Fibroblast of the conjunctiva (primary cell): Measurements from ENCODE around the gene HKDC1.
A peak's percentile ranks its signal among the peaks of the same experiment; 100 is the strongest.
"Not testable (repeated sequence)": the region's sequence is repeated elsewhere in the genome, so short reads cannot be mapped to it uniquely, and the experiment has no call there.

ENCODE experiments used
- DNase-seq: peaks from one replicate; pipeline ENCODE4 v3.0.0-alpha.2; 2010; ENCODE audit warnings: low read depth

The HKDC1 gene

DNA sequence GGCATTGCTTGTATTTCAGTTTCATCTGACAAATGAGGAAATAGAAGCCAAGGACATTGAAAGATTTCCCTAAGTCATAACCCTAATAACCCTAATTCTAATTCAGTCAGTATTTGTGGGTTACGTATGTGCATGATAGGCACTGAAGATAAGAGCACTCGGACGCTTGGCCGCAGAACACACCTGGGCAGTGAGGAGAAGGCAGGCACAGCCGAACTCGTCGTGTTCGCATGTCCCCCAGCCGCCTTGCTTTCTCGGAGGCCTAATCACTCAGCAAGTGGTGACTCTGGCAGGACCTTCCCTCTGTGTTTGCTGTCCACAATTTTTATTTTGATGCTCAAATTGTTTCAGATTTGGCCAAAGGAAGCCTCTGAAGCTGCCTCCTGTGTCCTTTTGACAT lies 23.7 kb downstream of the HKDC1 start:
- DNase-seq = no peak

DNA sequence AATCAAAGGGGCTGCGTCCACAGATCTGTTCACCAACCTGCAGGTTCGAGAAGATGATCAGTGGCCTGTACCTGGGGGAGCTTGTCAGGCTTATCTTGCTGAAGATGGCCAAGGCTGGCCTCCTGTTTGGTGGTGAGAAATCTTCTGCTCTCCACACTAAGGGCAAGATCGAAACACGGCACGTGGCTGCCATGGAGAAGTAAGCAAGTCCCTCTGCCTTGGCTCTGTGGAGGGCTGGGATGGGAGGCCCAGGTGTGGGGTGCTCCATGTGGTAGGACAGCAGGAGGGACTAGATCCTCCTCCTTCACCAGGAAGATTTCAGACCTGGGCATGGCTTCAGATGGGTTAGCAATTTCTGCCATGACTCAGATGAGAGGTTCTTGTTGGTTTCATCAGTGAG lies 25.9 kb downstream of the HKDC1 start:
- no peak for DNase-seq

DNA sequence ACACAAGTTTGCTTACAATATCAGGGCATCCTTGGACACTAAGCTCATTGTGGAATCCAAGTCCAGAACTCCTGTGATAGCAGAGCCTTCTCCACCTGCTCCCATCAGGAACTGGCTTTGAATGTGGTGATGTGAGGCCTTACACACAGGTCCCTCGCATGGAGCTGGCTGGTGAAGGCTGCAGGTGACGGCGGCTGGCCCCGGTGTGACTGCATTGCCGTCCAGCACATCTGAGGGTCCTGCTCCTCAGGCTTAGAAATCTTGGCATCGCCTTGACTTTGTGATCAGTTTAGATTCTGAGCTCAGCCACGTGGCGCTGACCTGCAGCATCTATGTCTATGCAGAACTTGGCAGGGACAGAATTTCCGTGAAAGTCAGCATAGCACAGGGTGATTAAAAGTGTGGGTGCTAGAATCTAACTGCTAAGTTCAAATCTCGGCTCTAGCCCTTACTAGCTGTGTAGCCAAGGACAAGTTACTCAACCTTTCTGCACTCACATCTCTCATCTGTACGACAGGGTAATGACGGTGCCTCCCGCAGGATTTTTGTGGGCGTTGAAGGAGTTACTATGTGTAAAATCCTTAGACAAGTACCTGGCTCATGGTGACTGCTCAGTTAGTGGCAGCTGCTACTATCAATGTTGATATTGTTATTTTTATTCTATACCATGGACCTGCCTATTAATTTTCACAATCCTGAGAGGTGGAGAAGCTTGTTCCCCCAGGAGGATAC lies 26.6 kb downstream of the HKDC1 start:
- no peak for DNase-seq

DNA sequence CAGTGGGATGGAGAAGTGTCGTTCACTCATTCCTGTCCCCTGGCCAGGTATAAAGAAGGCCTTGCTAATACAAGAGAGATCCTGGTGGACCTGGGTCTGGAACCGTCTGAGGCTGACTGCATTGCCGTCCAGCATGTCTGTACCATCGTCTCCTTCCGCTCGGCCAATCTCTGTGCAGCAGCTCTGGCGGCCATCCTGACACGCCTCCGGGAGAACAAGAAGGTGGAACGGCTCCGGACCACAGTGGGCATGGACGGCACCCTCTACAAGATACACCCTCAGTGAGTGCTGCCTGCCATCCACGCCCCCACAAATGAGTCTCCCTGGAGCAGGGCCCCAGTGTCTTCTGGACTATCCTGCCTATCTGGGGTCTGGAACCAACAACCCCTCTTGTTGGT lies 27.2 kb downstream of the HKDC1 start:
- DNase-seq = no peak

GRCh38 chr10:69248117-69248730 lies 28.1 kb downstream of the HKDC1 start:
- no peak for DNase-seq

- no peak for DNase-seq
Measured at GRCh38 chr10:69250041-69250440, 29.9 kb downstream of the HKDC1 start.

GRCh38 chr10:69251417-69251816 lies 31.3 kb downstream of the HKDC1 start:
- not testable (repeated sequence) for DNase-seq

DNA sequence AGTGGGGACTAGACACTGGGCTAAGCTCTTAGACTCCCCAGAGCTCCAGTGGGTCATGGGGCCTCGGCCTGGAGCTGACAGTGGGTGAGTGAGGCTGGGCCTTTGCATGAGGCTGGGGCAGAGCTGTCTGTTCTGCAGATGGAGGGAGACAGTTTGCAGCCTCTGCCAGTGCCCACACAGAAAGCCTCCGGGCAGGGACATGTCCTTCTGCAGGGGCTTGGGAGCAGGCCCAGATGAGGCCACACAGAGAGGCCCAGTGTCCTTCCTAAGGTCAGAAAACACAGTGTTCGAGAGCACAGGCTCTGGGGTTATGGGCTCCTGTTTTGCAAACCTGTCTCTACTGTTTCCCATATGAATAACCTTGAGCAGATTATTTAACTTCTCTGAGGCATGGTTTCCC lies 33.0 kb downstream of the HKDC1 start:
- DNase-seq = no peak

GRCh38 chr10:69254877-69255276 lies 34.7 kb downstream of the HKDC1 start:
- no peak for DNase-seq

GRCh38 chr10:69259547-69260243 lies 39.6 kb downstream of the HKDC1 start:
- no peak for DNase-seq

DNA sequence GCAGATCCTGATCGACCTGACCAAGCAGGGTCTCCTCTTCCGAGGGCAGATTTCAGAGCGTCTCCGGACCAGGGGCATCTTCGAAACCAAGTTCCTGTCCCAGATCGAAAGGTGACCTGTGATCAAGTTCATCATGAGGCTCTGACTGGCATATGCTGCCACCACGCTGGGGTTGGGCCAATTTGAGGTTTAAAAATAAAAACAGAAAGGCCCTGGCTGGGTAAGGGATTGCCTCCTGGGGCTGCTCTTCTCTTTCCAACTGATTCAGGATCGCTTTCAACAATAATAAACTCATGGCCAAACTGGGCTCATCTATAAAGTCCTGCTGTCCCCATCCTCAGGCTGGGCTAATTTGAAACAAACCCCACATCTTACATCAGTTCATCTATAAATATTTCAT lies 41.1 kb downstream of the HKDC1 start:
- DNase-seq = no peak

GRCh38 chr10:69262292-69262751 lies 42.2 kb downstream of the HKDC1 start:
- no peak for DNase-seq

DNA sequence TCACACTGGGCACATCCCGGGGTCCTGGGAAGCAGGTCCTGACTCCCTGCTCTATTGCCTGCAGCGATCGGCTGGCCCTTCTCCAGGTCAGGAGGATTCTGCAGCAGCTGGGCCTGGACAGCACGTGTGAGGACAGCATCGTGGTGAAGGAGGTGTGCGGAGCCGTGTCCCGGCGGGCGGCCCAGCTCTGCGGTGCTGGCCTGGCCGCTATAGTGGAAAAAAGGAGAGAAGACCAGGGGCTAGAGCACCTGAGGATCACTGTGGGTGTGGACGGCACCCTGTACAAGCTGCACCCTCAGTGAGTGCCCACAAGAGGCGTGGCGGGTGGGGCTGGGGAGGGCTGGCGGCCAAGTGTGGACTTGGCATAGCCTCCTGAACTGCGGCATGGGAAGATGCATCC lies 45.4 kb downstream of the HKDC1 start:
- DNase-seq = no peak

DNA sequence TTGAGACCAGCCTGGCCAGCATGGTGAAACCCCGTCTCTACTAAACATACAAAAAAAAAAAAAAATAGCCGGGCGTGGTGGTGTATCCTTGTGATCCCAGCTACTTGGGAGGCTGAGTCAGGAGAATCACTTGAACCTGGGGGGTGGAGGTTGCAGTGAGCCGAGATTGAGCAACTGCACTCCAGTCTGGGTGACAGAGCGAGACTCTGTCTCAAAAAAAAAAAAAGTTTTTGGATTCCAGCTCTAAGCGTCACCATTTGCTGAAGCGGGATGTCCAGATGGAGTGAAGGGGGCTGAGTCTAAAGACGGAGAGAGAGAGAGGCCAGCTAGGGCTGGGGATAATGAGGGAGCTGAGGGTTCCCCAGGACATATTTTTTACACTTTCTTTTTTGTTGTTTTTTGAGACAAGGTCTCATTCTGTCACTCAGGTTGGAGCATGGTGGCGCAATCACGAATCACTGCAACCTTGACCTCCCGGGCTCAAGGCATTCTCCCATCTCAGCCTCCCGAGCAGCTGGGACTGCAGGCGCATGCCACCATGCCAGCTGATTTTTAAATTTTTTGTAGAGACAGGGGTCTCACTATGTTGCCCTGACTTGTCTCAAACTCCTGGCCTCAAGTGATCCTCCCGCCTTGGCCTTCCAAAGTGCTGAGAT lies 48.8 kb downstream of the HKDC1 start:
- DNase-seq = no peak

DNA sequence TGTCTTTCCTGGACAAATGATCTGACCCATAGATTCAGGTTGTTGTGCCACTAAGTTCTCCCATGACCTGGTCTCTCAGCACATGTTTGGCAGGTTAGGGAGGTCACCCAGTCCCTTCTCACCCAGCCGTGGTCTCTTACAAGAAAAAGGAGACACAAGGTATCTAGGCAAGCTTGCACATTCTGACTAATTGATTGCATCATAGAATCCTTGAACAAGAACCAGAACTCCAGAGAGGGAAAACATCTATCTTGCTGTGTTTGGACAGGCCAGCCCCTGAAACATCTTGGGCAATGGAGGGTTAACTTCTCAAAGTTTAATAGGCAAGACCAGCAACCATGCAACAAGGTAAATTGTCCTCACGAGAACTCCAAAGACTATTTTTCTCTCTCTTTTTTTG lies 49.6 kb downstream of the HKDC1 start:
- peak; percentile 49 for DNase-seq

GRCh38 chr10:69270990-69271389 lies 50.9 kb downstream of the HKDC1 start:
- no peak for DNase-seq

DNA sequence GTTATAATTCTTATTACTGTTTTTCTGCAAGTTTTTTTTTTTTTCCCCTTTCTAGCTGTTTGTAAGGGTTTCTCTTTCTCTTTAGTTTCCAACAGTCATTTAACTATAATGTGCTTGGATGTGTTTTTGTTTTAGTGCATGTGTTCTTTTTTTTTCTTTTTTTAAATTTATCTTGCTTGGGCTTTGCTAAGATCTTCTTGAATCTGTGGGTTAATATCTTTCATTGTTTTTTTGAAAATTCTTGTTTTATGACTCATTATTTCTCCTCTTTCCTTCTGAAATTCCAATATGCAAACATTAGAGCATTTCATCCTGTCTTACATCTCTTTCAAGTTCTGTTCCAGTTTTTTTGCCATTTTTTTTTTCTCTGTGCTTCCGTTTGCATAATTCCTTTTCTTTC lies 52.5 kb downstream of the HKDC1 start:
- DNase-seq = no peak

GRCh38 chr10:69275444-69275843 lies 55.3 kb downstream of the HKDC1 start:
- no peak for DNase-seq

DNA sequence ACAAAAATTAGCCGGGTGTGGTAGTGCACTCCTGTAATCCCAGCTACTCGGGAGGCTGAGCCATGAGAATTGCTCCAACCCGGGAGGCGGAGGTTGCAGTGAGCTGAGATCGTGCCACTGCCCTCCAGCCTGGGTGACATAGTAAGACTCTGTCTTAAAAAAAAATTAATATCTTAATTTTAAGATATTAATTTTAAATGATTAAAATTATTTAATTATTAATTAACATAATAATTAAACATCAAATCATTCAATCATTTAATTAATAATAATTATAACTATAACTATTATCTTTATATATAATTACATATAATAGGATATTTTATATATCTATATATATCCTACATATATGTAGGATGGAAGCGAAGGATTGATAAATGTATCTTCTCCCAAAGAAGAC lies 56.4 kb downstream of the HKDC1 start:
- no peak for DNase-seq

DNA sequence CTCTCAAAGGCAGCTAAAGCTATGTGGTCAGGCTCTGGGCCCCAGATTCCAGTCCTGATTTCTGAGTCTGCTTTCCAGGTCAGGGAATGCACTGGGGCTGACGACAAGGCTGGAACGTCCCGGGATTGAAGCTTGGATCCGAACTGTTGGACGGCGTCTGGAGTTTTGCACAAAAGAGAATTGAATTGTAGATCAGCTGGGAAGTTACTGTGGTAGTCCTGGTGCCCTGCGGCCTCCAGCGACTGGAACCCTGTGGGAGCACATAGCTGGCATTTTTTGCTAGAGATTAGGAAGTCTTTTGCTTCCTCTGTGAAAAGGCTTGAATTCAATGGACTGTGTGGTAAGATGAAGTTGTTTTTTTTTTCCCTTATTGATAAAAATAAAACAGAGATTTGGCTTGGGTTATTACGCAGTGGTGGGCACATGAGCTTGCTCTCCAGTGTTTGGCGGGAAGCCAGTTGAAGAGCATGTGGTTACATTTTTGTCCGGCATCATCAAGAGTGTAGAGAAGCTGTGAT lies 58.4 kb downstream of the HKDC1 start, which contains the start of gene HK1:
HK1 (plus strand) TSS at position 51 of the 518 bp plus-strand sequence.
- no peak for DNase-seq

GRCh38 chr10:69279110-69279509 lies 59.0 kb downstream of the HKDC1 start:
- no peak for DNase-seq
